Stimulated activated naive CD8-positive, alpha-beta T cell treated with anti-CD3 and anti-CD28 coated beads, Interleukin-15, Interleukin-2, amounts not matched to agents 100 U/mL and 50 U/mL, for 24 hours (primary cell): ENCODE data around the gene MBNL2.

Experiments used
- ATAC-seq: fragments of 150-1000 bp; cut with Tn5 transposase; one replicate; pipeline ENCODE4 v1.10.0; 2021
- DNase-seq: peaks from one replicate; pipeline ENCODE4 v3.0.0; 2021

The MBNL2 gene

DNA sequence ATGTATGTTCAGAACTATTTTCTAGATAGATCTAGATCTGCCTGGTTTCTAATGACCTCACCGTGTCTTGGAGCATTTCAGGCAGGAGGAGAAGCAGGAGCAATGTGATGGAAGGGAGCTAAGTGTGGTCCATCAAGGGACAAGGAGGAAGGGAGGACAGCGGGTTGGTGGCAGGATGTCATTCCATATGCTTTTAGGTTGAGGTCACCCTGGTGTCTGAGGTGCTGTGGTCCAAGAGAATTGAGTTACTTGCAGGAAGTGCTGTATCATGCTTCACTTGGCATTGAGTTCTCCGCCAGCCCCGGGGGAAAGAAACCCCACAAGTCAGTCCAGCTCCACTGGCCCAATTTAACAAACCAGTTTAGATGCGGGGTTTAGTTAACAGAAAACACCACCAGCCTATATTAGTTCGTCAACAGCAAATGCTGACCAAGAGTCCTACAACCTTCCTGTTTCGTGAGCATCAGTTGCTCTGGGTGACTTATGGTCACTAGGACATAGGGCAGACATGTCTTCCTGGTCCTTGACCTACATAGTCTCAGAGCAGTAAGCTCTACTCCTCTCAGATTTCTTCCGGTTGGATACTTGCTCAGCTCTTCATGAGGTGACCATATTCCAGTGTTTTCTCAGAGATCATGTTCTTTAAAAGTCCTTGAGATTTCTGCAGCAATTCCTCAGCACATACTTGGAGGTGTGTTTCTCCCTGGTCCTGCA is 79.4 kb downstream of the MBNL2 start:
- no peak for DNase-seq
- no peak for ATAC-seq

- DNase-seq (no peak), ATAC-seq (no peak)
Observed at GRCh38 chr13:97302611-97303010, 80.5 kb downstream of the MBNL2 start.

- DNase-seq (no peak), ATAC-seq (no peak)
Observed at GRCh38 chr13:97306106-97306505, 84.0 kb downstream of the MBNL2 start.

- ATAC-seq (no peak), DNase-seq (no peak)
Observed at GRCh38 chr13:97306645-97307044, 84.5 kb downstream of the MBNL2 start.

GRCh38 chr13:97307118-97307881 is 85.2 kb downstream of the MBNL2 start:
- DNase-seq: no peak
- ATAC-seq: no peak

DNA sequence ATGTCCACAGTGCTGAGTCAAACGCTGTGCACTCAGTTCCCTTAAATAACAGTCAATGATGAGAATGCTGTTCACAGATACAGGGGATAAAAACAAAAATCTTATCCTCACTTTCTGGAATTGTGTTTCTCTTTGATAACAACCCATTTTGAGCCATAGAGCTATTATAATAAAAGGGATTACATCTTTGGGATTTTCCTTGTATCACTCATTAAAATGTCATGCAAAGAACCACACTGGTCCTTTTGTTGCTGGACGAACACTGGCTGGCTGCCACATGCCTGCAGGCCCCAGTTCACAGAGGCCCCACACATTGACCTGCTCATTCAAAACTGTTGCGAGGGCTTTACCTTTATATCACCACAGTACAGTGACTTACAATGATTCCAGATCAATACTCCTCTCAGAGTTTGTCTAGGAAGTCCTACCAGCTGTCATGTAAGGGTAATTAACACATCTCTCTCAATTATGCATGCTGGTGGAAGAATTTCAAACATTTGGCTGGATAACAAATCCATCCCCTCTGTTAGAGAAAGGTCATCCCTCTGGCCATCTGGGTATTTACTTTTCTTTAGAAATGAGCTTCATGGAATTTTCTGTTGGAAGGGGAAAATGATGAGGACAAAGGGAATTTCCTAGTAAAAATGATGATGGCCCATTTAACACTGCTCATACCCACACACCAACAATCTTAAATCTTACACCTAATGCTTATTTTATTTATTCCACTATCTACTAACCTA is 85.9 kb downstream of the MBNL2 start:
- ATAC-seq (no peak), DNase-seq (no peak)

GRCh38 chr13:97308735-97309429 is 86.7 kb downstream of the MBNL2 start:
- no peak for ATAC-seq

GRCh38 chr13:97310809-97311436 is 88.8 kb downstream of the MBNL2 start:
- no peak for ATAC-seq
- no peak for DNase-seq

More at GRCh38 chr13:97308735-97309429, 86.7 kb downstream of the MBNL2 start:
- DNase-seq: no peak

DNA sequence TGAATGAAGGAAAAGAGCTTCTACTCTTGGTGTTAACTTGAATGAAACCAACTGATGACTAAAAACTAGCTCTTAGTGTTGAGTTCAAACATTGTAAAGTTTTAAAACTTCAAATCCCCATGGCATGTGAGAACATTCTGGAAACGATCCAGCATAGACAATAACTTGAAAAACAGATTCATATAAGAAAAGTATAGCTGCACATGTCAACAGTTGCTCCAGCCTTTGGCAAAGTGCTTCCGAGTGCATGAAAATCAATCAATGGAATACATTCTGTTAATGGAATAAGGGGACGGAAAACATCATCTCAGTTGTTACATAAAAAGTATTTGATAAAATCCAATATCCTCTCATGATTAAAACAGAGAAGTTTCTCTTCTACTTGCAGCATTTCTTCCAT is 89.8 kb downstream of the MBNL2 start:
- no peak for ATAC-seq
- DNase-seq: no peak

DNA sequence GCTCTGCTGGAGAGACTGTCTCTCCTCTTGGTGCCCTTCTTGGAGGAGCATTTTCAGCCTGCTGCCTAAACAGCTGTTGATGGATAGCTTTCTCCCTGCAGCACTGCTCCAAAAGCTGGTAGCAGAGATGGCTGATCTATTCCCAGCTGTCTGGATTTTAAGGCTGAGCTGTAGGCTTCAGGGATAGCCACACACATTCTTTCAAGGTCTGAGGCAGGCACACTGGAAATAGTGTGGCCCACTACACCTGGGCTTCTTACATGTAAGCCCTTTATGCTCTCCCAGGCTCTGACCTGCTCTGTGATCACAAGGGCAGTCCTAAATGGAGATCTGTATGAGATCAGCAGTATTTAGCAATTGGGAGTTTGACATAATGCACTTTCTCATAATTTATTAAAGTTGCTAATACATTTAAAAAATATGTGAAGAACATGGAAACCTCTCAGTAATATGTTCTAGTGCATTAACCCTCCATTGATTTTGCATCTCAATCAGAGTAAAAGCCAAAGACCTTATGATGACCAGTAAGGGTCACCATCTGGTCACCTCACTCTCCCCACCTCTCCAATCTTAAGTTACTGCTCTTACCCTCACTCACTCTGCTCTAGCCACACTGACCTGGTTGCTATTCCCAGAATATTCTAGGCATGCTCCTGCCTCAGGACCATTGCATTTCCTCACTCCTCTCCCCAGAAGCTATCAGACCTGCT is 91.6 kb downstream of the MBNL2 start:
- ATAC-seq (no peak), DNase-seq (no peak)

DNA sequence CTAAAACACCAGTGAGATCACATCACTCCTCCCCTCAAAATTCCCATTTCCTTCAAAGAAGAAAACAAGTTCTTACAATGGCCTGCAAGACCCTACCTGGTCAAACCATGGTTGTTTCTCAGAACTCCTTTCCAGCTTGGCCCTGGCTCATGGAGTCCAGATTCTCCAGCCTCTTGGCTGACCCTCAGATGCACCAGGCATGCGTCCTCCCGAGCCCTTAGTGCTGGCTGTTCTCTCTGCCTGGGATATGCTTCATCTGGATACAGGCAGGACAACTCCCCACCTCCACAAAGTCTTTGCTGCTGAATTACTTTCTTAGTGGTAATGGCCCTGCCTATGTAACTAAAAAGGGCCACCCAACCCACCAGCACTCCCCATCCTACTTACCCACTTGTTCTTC is 94.3 kb downstream of the MBNL2 start:
- no peak for ATAC-seq
- no peak for DNase-seq

- DNase-seq: no peak
Observed at GRCh38 chr13:97317933-97318332, 95.8 kb downstream of the MBNL2 start.

DNA sequence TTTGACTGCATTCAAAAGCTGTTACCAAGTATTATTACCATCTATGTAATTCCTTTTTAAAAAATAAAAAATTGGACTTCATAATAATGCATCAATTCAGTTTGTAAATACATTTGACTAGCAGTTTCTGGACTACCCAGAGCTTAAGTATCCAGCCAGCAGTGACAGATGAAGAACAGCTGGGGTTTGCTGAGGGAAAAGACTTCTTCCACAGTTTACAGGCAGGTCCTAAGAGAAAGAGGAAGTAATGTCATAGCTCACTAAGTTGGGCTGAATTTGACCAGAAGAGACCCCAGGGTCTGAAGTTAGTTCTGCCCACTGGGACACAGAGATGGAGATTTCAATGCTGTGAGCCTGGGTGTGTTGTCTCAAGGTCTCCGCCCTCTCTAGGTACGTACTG is 96.4 kb downstream of the MBNL2 start:
- ATAC-seq (no peak), DNase-seq (no peak)

More at GRCh38 chr13:97317933-97318332, 95.8 kb downstream of the MBNL2 start:
- ATAC-seq: no peak

- ATAC-seq: no peak
Observed at GRCh38 chr13:97319113-97319720, 97.1 kb downstream of the MBNL2 start.

DNA sequence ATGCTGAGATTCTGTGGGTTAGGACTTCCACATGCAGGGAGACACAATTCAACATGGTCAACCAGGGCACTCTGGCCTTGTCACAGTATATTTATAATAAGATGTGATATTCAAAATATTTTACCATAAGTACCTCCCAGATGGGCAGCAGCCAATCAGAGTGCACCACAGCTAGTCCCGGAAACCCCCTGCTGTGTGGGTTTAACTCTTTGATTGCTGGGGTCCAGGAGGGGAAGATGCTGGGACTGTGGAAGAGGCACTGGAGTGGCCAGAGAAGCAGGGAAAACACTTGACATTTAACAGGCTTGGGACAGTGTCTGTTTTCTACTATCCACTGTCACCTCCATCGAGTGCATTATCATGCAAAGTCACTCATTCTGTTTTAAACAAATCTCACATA is 99.0 kb downstream of the MBNL2 start:
- ATAC-seq (no peak), DNase-seq (no peak)

More at GRCh38 chr13:97319113-97319720, 97.1 kb downstream of the MBNL2 start:
- DNase-seq: no peak

DNA sequence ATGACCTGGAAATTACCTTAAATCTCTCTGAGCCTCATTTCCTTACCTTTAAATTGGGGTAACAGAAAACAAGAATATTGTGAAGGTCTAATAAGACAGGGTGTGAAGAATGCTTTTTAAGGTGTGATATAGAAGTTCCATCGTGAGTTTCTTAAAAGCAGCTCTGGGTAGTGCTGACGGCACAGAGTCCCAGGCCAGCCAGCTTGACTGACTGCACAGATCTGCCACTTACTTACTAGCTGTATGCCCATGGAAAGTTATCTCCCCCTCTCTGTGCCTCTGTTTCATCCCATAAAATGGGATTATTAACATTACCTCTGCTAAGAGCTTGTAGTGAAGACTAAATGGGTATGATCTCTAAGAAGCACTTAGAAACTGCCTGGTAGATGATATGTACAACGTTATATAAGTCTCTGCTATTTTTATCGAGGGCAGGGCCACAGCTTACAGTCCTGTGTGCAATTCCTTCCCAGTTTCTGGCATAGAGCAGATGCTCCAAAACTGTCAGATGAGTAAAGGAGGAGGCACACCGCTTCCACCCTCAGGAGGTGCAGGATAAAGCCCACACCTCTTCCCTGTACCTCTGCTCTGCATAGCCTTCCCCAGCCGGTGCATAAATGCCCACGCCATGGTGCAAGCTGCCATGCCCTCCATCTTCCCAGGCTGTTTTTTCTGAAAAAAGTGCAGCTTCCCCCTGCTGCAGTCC is 99.6 kb downstream of the MBNL2 start:
- DNase-seq: no peak
- ATAC-seq: no peak

DNA sequence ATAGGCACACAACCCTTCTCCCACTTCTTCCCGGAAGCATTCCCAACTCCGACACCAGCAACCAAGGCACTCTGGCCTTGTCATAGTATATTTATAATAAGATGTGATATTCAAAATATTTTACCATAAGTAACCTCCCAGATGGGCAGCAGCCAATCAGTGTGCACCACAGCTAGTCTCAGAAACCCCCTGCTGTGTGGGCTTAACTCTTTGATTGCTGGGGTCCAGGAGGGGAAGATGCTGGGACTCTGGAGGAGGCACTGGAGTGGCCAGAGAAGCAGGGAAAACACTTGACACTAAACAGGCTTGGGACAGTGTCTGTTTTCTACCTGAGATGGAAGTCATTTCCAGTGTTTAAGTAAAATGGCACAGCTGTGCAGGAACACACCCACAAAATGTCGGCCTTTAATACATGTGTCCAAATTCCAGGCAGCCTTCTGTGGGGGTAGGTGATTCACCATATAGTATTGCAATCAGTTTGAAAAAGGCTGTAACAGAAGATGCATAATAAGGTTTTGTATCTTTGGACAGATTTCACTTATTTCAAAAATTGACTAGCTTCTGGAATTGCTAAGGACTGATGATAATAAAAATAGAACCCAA is 100.7 kb downstream of the MBNL2 start:
- DNase-seq: no peak
- ATAC-seq: no peak

- ATAC-seq: no peak
- DNase-seq: no peak
Observed at GRCh38 chr13:97324115-97324514, 102.0 kb downstream of the MBNL2 start.

DNA sequence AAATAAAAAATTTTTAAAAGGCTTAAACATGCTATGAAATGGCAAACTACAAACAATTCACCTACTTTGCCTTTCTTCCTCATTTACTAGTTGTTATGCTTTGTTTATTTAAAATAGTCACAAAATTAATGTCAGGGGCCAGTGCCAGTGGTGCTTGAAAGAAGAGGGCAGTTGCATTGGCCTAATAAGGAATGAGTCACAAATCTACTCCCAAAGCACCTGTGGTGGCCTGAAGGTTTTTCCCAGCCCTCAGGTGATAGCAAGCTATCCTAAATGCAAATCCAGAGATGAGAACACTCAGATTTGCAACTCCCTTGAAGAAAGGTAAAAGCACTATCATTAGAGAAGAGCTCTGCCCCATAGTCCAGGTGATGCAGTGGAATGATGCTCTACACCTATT is 103.6 kb downstream of the MBNL2 start:
- DNase-seq (no peak), ATAC-seq (no peak)

DNA sequence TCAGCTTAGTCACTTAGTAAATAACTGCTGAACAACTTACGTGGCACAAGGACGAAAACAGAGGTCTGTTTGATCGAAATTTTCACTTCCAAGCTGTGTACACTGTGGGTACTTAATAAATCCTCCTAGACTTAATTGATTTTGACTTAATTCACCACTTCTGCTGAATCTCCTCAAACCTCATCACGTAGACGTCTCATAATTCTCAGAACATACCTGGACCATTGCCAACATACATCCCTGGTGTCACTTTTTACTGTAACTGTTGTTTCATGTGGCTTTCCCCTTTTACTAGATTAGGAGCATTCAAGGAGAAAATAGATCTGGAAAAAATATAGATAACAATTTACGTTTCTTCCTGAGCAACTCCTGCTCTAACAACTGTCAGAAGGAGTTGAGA is 105.0 kb downstream of the MBNL2 start:
- ATAC-seq (no peak), DNase-seq (no peak)
